OCI-LY1 (cell line): ENCODE measurements around the gene GFOD1.

Experiments used
- CTCF ChIP-seq: fragments of 200-600 bp; sonication (generic), shearing (Covaris generic); IDR thresholded peaks from 2 replicates; pipeline ENCODE4 v1.5.1; 2017; ENCODE audit warnings: mild to moderate bottlenecking, antibody characterized with exemption, low read length, moderate library complexity, mixed read lengths
- EZH2 ChIP-seq: fragments of 200-600 bp; sonication (generic), shearing (Covaris generic); IDR thresholded peaks from 2 replicates; pipeline ENCODE4 v1.8.0; 2017; ENCODE audit warnings: borderline replicate concordance, mixed run types, mild to moderate bottlenecking, antibody characterized with exemption, low read length, moderate library complexity, mixed read lengths

- TF ChIP-seq CTCF (no peak; the same call in 1 of the 2 replicates), EZH2 (no peak)
Measured at GRCh38 chr6:13358511-13358910, 128.9 kb downstream of the GFOD1 start.
